Measurements from ENCODE around the gene KLHL21.

GRCh38 chr1:6627031-6627430 lies 24.4 kb upstream of the KLHL21 start:
- TF ChIP-seq POLR2AphosphoS5 (IDR thresholded peaks at IDR 0.05; ENCODE audit: borderline replicate concordance, low read depth, low read length) (no peak), EZH2 (IDR thresholded peaks at IDR 0.05) (no peak), FOXP2 (optimal IDR thresholded peaks at IDR 0.05; ENCODE audit: control extremely low read depth, extremely low read length, insufficient read depth) (no peak)
